GM21381 (cell line): ENCODE data around the gene ATXN7L3.
"Not testable (repeated sequence)": the region's sequence is repeated elsewhere in the genome, so short reads cannot be mapped to it uniquely, and the experiment has no call there.

Source experiments
- ATAC-seq: cut with Tn5 transposase; IDR thresholded peaks from one replicate; pipeline ENCODE4 v1.9.1; 2021; ENCODE audit warnings: mild to moderate bottlenecking, moderate library complexity; ENCODE audit not compliant: unreplicated experiment

Gene ATXN7L3, protein sequence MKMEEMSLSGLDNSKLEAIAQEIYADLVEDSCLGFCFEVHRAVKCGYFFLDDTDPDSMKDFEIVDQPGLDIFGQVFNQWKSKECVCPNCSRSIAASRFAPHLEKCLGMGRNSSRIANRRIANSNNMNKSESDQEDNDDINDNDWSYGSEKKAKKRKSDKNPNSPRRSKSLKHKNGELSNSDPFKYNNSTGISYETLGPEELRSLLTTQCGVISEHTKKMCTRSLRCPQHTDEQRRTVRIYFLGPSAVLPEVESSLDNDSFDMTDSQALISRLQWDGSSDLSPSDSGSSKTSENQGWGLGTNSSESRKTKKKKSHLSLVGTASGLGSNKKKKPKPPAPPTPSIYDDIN

DNA sequence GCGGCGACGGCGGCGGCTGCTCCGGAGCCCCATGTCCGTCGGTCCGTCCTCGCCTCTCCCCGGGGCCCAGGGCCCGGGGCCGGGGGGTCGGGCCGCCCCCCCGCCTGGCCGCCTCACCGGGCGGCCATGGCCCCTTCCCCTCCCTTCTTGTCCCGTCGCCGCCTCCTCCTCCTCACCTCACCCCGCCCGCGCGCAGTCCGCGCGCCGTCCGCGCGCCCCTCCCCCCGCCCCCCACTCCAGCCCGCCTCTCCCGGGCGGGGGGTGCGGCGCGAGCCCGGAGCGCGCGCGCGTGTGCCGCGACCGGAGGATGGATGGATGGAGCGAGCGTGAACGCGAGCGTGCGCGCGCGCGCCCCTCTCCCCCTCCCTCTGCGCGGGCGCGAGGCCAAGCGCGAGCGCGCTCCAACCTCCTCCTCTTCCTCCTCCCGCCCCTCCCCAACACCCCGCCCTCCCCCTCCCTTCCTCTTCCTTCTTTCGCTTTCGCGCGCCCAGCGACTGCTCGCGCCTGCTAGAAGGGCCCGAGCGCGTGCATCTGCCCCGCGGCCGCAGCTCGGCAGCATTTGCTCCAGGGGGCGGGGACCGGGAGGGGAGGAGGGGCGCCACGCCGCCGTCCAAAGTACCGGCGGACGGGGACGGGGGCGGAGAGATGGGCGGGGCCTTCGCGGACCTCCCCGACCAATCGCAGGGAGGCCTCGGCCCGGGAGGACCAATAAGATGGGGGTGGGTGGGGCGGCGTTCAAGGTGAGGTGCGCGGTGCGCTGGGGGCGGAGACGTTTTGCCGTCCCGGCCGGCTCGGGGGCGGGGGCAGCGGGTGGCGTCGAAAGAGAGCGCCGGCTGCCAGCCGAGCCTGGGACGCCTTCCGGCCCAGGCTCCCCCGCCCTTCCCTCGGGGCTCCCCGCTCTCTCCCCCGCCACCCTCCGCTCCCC, at the start of gene ATXN7L3:
TSS of gene ATXN7L3 (minus strand) at position 332 of the 925 bp plus-strand sequence. CDS start 1,814 bp downstream, outside the sequence.
- peak; percentile 68 for ATAC-seq

DNA sequence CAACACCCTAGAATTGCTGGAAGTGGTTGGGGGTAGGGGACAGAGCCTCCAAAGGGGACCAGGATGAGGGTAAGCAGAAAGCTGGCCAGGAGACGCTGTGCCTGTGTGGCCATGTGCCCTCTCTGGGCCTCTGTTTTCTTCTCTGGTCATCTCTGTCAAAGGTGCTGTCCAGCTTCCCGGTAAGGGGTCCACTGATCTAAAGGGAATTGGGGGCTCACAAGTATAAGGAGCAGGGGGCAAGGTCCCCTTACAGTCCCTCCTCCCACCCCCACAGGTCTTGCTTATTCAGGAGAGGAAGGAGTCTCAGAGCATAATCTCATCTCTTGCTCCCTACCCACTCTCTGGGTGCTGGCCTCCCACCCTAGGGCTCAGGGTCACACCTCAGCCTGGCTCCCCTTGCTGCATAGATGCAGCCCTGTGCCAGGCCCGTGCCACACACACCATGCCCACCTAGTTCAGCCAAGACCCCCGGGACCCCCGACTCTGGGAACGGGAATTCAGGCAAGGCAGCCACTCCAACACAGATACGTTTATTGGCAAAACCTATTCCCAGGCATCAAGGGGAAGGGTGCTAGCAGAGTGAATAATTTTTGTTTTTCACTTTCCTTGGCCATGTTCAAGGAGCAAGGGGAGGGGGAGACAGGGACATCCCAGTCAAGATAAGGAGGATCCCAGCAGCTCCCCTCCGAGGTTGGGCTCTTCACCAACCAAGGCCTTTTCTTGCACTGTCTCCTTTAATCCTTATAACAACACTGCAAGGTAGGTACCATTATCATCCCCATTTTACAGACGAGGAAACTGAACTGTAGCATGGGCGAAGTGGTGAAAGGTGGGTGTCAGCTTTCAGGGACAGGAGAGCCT, 48.4 kb upstream of the ATXN7L3 start:
- no peak for ATAC-seq

DNA sequence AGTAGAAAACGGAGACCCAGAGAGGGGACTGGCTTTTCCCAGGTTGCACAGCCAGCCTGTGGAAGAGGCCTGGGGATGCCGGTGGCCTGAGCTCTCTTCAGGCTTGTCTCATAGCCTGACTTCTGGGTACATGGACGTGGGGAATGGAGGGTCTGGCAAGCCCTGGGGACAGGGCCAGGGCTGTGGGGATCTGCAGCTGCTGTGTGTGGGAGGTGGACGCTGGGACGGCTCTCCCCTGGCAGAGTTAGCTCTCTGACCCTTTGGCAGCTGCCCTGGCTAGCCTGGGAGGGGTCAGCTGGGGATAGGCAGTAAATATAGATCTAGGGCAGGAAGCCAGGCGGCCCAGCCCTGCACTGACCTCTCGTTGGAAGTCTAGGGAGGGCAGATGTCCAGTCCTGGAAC, 47.8 kb upstream of the ATXN7L3 start:
- ATAC-seq: no peak

DNA sequence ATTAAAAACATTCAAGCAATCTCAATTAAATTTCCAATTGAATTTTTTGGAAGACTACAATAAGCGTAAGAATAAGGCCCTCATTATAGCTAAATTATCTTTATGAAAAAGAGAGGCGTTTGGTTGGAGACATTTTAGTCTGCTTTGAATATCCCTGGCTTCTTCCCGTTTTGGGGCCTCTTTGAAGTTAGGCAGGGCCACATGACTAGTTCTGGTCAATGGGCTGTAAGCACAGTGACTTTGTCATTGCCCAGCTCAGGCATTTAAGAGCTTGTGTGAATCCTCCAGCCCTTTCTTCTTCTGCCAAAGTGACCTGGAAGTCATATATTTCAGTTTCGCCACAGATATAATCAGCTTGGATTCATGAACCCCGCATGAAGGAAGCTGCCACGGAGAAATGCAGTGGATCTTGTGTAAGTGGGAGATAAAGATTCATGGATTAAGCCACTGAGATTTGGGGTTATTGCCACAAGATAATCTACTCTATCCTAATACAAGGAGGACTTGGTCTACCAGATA, 41.5 kb upstream of the ATXN7L3 start:
- no peak for ATAC-seq

DNA sequence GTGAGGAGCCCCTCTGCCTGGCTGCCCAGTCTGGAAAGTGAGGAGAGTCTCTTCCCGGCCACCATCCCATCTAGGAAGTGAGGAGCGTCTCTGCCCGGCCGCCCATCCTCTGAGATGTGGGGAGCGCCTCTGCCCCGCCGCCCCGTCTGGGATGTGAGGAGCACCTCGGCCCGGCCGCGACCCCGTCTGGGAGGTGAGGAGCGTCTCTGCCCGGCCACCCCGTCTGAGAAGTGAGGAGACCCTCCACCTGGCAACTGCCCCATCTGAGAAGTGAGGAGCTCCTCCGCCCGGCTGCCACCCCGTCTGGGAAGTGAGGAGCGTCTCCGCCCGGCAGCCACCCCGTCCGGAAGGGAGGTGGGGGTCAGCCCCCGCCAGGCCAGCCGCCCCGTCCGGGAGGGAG, 38.2 kb upstream of the ATXN7L3 start:
- not testable (repeated sequence) for ATAC-seq

DNA sequence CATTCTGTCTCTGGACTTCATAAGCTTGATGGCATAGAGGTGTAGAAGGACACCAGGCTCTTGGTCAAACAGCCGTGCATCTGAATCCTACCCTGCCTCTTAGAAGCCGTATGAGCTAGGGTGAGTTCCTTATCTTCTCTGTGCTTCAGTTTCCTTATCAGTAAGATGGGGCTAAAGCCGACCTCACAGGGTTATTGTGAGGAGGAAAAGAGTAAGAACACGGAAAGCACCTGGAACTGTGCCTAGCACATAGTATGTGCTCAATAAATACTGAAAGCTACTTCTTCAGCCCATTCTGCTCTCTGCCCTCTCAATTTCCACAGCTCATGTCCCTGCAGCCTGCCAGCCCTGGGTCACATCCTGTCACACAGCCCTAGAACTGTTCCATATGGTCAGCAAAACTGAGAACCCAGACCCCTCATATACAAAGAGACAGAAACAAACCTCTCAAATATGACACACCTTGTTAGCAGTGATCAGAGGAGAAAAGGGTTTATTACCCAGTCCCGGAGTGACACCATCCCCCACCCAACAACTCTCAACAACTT, 36.8 kb upstream of the ATXN7L3 start:
- ATAC-seq: no peak

DNA sequence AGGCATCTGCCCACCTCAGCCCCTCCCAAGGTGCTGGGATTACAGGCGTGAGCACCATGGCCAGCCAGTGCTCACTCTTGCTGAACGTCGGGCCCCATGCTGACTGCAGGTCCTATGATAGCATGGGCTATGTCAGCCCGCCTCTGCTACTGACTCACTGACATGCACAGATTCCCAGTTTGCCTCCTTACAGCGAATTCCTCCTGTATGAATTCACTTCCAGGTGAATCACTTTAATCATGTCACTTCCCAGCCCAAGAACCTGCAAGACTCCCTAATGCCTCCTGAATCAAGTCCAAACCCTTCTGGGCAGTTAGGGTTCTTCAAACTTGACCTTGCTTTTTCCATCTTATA, 35.9 kb upstream of the ATXN7L3 start:
- no peak for ATAC-seq

DNA sequence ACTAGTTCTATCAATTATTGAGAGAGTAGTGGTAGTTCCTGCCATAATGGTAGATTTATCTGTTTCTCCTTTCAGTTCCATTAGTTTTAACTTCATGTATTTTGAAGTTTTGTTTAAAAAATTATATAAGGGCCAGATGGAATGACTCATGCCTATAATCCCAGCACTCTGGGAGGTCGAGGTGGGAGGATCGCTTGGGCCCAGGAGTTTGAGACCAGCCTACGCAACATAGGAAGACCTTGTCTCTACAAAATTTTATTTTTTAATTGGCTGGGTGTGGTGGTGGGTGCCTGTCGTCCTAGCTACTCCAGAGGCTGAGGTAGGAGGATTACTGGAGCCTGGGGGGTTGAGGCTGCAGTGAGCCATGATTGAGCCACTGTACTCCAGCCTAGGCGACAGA, 33.9 kb upstream of the ATXN7L3 start:
- ATAC-seq: no peak

DNA sequence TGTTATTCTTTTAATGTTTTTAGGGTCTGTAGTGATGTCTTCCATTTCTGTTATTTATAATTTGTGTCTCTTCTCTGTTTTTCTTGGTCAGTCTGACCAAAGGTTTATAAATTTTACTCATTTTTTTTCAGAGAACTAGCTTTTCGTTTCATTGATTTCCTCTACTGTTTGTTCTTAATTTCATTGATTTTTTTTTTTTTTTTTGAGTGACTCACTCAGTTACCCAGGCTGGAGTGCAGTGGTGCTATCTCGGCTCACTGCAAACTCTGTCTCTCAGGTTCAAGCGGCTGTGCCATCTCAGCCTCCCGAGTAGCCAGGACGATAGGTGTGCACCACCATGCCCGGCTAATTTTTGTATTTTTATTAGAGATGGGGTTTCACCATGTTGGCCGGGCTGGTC, 32.4 kb upstream of the ATXN7L3 start:
- no peak for ATAC-seq

DNA sequence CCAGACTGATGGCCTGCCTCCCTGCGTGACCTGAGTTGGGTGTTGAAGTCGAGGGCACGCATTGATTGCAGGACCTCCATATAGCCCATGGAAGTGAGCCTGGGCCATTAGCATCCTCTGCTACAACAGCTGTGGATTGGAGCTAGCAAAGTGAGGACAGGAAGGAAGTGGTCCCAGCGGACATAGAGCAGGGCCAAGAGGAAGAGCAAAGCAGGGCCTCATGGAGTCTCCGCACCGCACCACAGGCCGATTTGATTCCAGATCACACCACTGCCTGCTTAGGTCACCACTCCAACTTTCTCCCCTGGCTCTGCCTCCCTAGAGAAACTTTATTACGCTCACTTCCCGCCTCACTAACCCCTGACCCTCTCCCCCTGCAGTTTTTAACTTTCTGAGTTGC, 30.5 kb upstream of the ATXN7L3 start:
- no peak for ATAC-seq

DNA sequence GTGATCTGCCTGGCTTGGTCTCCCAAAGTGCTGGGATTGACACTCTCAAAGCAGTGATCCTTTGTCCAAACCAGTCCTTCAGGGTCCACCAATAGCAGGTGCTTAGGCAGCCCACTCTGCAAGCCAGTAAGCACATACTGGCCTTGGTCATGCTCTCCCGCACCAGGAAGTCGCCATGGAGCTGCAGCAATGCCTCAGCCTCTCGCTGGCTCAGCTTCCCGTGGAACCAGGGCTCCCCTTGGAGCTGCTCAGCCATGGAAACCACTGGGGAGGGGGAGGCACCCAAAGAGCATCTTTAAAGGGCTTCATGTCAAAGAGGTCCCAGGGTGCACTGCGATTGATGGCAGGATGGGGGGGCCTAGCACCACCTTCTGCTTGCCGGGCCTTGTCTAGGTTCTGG, 29.4 kb upstream of the ATXN7L3 start:
- no peak for ATAC-seq

DNA sequence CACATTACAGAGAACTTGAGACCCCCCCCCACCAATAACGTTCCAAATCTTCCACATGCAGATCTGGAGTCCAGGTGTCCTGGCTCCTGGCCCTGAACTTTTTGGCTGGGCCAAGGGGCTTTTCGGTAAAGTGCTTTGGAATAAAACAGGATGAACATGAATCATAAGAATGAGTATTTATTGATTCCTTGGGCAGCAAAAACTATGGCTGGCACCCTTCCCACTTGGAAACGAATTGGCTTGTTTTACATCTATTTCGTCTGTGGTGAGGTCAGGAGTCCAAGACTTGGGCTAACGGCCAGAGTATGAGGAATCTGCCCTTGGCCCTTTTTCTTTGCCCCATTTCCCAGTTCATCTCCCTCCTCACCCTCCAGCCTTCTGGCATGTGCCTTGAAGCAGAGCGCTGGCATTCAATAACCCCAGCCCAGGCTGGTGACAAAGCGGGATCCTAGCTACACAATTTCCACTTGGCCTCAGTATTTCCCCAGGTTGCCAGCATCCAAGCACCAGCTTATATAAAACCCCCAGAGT, 23.9 kb upstream of the ATXN7L3 start:
- ATAC-seq: no peak

DNA sequence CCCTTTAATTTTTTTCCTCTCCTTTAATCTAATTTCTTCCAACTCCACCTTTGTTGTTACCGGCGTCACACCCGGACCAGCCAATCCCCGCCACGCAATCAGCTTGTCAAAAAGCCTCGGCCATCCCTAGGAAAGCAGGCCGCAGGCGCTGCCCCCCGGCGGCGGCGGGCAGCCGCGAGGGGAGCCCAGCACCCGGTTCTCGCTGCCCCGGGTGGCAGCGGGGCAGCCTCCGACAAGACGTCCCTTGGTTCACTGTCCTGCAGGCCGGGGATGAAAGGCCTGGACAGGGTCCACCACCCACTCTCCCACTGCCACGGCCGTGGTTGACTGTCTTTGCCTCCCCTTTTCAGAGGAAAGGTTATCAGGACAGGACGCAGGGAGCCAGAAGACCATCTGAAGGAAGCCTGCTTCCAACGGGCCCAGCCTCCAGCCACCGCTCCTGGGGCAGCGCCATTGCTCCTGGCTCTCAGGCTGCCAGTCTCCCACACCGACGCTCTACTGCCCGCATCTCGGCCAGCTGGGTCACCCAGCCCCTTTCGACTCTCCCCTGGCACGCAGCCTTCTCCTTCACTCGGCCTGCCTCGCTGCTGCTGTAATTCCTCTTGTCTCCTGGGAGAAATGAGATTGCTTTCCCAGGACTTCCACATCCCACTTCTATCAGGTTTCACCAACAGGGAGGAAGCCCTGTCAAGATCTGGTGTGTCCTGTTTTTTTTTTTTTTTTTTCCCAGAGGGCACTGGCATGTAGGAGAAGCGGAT, 22.6 kb upstream of the ATXN7L3 start:
- ATAC-seq: no peak

DNA sequence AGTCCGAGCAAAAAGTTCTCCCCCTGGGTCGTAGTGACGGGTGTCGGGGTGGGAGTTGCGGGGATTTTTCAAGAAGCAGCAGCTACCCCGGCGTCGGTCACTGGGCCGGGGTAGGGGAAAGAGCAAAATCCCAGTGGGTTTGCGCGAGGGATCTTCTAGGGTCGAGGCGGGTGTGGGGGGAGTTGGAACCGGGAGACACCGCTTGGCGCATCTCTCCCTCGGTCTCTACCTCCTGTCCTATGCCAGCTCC, 22.1 kb upstream of the ATXN7L3 start:
- ATAC-seq: no peak

DNA sequence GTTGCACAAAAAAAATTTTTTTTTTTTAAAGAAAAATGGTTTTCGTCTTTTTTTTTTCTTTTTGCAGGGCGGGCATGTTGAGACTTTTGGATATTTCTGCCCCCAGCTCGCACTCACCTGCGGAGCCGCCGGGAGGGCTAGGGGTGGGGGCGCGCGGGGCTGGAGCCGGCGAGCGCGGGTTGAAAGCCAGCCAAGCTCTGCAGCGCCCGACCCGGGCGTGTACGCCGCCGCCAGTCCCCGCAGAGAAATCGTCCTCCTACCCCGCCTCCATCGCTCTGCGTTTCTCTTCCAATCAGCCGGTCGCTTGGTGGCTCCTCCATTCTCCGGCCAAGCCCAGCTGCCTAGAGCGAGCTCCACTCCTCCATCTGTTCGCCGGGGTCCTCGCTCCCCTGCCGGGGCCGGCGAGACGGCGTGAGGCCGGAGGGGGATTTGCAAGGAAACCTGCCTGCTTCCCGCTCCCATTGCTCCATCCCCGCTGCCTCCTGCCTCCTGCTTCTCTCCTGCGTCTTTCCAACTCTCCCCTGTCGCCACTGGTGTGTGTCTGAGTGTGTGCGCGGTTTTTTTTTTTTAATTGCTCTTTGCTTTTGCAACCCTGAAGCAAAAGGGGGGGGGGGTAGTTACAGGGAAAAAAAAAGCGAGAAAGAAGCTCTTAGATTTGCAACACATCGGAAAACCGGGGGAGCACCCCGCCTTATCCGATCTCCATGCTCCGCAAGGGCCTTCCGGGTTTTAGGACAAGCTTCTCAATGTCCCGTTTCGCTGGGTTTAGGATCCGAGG, 21.6 kb upstream of the ATXN7L3 start:
- no peak for ATAC-seq

DNA sequence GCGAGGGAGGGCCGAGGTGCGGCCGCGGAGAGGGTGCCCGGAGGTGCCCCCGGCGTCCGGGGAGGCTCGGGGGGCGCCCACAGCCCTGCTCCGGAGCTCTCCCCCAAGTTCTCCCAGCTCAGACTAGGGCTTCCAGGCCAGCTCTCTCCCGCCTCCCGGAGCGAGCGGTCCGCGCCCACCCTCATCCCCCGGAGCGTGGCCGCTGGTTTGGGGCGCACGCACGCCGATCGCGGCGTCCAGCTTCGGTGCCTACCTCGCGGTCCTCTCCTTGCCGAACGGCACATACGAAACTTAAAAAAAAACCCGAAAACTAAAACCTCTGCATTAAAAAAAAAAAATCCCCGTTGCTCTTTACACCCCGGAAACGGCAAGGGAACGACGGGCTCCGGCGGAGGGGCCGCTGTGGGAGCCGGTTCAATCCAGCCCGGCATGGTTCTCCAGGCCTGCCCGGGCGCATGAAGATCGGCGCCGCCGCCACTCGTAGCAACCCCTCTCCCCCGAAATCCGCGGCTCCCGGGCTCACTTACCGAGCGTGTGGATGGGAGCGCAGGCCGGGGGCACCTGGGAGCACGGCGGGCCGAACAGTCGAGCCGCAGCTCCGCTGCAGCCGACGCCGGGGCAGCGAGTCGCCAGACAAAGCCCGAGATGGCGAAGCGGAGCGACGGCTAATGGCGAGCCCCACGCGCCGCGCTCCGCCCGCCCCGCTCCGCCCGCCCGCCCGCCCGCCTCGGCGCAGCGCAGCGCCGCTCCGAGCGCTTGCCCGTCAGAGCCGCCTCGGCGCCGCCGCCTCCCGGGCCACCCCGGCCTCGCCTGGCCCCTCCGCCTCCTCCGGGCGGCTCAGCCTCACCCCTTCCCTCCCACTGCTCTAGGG, 20.8 kb upstream of the ATXN7L3 start:
- ATAC-seq: no peak

DNA sequence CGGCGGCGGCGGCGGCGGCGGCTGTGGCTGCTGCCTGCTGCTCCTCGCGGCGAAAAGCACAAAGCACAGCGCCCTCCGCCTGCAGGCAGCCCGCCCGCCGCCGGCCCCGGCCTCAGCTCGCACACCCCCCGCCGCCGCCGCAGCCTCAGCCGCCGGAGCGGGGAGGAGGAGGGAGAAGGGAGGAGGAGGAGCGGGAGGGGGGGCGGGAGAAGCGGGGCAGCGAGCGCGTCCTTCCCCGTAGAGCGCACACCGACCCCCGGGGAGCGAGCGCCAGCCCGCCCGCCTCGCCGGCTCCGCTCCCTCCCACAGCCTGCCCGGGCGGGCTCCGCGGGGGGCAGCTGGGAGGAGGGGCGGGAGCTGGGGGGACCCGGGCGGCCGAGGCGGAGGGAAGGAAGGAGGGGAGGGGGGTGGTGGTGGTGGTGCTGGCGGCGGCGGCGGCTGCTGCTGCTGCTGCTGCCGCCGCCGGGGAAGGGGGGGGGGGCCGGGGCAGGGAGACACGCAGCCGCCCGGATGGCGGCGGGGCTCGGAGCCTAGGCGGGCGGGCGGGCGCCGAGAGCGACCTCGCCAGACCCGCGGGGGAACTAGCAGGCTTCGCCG, 20.0 kb upstream of the ATXN7L3 start, which contains the start of gene UBTF:
TSS of gene UBTF (minus strand) at position 60 of the 597 bp plus-strand sequence. CDS start 1,446 bp downstream, outside the sequence.
- ATAC-seq: peak; percentile 13
